Dermis blood vessel endothelial cell (primary cell): ENCODE data around the gene SEC22B. TPM values are rescaled to one million over a fixed set of nuclear protein-coding genes. Genes with fewer than 3 reads are reported as not detected.
"Not testable (repeated sequence)": the region's sequence is repeated elsewhere in the genome, so short reads cannot be mapped to it uniquely, and the experiment has no call there.

Experiments
- DNase-seq: peaks from one replicate; pipeline ENCODE4 v3.0.0; 2010
- total RNA-seq: library from RNA; depleted of rRNA; stranded (reverse); fragments of >200 nt; gene quantifications from 2 replicates; pipeline ENCODE4 v1.2.3, GENCODE V29; 2014

SEC22B gene
- total RNA-seq, 1 donor from 2014 or later, result 22.1 TPM

DNA sequence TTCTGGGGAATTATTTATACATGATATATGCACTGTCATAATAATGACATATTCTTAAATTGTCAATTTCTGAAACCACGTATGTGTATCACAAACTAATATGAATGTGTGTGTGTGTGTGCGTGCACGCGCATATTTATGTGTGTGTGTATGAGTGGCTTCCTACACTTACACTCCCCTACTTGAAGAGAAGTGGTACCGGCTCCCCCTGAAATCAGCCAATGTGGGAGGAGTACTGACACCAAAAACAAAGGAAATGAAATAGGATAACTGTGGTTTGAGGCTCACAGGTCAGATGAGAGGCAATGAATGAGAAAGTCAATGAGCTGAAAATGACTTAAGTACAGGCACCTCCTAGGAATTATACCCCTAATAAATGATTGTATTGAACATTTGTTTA lies 64.1 kb downstream of the SEC22B start:
- not testable (repeated sequence) for DNase-seq

DNA sequence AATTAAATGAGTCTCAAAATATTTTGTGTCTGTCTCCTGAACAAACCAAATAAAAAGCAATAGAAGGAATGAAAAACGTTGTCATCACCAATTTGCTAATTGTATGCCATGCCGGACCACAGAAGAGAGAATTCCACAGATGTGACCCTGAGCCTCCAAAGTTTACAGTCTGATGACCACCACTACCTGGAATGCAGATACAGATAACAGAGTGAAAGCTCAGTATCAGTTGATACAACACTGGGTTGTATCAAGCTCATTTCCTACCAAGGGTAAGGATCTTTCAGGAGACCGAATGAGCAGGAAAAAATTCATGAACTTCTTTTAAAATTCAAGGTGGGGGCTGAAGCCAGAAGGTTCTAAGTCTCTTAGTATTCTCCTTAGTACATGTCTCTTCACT lies 64.5 kb downstream of the SEC22B start:
- DNase-seq, result not testable (repeated sequence)

DNA sequence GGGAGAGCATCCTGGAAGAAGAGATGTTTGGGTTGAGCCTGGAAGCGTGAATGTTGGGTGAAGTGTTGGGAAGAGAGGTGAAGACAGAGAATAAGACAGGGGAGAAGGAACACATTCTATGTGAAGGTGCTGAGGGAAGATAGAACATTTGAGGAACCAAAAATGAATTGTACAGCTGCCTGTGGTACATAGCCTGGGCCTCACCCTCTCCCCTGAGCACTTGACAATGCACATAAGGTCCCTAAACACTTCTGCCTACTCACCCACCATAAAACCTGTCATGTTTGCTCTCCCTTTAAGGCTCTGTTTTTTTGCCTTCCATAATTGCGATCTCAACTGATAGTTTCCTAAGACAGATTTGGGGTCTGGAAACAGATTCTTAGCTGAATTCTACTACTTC lies 65.3 kb downstream of the SEC22B start:
- not testable (repeated sequence) for DNase-seq

DNA sequence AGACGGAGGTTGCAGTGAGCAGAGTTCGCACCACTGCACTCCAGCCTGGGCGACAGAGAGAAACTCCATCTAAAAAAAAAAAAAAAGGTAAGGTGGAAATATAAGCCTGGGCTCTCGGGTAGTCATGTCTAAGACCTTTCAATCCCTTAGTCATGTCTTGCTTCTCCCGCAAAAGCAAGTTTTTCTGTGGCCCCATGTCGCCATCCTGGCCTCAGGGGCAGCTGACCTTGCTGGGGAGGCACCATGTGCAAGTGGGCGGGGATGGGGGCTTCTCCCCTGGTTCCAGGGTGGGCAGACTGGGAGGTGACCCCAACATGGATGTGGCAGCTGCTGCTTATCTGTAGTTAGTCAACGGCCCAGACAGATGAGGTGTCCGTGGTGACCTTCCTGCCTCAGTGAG lies 66.7 kb downstream of the SEC22B start:
- not testable (repeated sequence) for DNase-seq

DNA sequence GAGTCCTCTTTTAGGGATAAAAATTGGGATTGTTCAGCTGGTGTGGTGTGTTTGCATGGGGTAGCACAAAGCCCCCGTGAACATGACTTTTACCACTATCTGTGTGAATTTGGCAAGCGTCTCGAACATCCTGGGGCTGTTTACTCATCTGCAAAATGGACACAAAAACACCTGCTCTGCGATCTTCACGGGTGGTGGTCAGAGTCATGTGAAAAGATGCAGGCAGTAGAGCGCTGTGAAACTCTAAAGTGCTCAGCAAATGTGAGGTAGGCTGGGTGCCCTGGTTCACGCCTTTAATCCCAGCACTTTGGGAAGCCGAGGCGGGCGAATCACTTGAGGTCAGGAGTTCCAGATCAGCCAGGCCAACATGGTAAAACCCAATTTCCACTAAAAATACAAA lies 67.1 kb downstream of the SEC22B start:
- DNase-seq, result not testable (repeated sequence)

DNA sequence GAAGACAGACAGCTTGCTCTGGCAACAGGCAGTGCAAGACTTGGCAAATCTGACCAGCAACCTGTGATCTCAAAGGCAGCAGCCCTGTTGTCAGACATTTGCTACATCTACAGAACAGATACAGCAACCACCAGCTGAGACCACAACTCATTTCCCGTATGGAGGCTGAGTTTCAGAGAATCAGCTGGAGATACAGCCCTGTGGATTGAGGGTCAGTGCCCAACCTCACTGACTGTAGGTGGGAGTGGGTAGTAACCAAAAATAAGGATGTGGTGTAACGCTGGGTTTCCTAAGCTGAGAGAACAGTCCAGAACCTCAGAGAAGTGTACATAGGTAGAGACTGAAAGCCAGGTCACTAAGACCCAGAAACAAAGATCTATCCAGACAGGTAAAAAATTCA lies 71.0 kb downstream of the SEC22B start:
- DNase-seq, result not testable (repeated sequence)

DNA sequence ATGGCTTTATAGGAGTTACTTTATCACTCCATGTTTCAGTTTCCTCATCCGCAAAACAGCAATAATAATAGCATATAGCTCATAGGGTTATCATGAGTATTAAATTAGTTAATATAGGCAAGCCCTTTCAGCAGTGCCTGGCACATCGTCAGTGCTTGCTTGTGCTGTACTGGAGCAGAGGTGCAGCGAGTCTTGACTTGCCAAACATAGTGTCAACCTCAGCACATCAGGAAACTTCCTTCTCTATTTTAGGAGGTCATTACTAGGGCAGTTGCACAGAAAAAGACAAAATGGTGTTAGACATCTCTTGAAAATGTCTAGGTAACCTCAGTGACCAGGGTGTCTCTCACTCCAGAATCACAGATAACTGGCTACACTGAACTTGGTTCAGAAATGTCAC lies 72.6 kb downstream of the SEC22B start:
- not testable (repeated sequence) for DNase-seq

DNA sequence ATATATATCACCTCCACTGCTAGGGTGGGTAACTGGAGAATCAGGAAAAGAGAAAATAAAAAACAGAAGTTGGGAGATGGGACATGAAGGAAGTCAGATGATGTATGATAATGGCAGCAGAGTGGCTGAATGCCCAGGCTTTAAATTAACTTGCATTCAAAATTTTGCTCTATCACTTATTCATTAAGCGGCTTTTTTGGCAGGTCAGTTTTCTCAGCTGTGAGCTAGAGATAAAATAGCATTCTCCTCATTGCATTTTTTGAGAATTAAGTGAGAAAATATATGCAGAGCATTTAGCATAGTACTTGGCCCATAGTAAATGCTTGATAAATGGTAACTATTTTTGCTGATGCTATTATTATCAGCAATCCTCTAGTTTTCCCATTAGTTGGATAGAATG lies 74.7 kb downstream of the SEC22B start:
- DNase-seq, result not testable (repeated sequence)

Other genes starting within 250 kb of the SEC22B start
- gene NOTCH2, start 106.9 kb downstream of the SEC22B start, total RNA-seq, result 5.1 and 12.8 TPM in 2 replicates
- gene NBPF8, start 238.5 kb upstream of the SEC22B start, total RNA-seq, result 7.3 and 7.7 TPM in 2 replicates